HepG2 (cell line): ENCODE measurements around the gene GLCE. TPM values are rescaled to one million over a fixed set of nuclear protein-coding genes. Genes with fewer than 3 reads are reported as not detected.

Experiments
- ATAC-seq: fragments of 200-7000 bp; cut with Tn5 transposase; 3 replicates; pipeline ENCODE4 v1.9.1; 2020; ENCODE audit warnings: mild to moderate bottlenecking, moderate library complexity
- BruUV-seq: library from RNA; stranded (reverse); fragments of 400-500 nt; replicated peaks from 2 replicates; lab custom pipeline; 2021; lab: Mats Ljungman, UMichigan
- CTCF ChIA-PET: fragments of 300-600 bp; formaldehyde crosslinking; extraction: SDS; loops from one replicate; lab custom pipeline; 2021; ENCODE audit warnings: low total read pairs, inconsistent platforms, low intra/inter-chr PET ratio; lab: Yijun Ruan, JAX
- POLR2A ChIA-PET: fragments of 350-600 bp; sonication (Branson Sonifier 250); formaldehyde crosslinking; loops from one replicate; lab custom pipeline; 2020; ENCODE audit warnings: antibody characterized with exemption, inconsistent platforms; lab: Yijun Ruan, JAX
- DNase-seq: peaks from one replicate; pipeline ENCODE4 v3.0.0-alpha.2; 2015; ENCODE audit warnings: low spot score
- FAIRE-seq: peaks from 3 replicates; lab custom pipeline; 2011; peaks lifted over from hg19 to GRCh38; lab: Jason Lieb, UNC
- H2AFZ ChIP-seq: one replicate; pipeline ENCODE4 v1.6.1; 2011; ENCODE audit warnings: low read length, inconsistent platforms
- H3K27ac ChIP-seq: fragments of 300-600 bp; 3 replicates; pipeline ENCODE4 v1.8.0; 2011; ENCODE audit warnings: mixed run types, mild to moderate bottlenecking, mixed read lengths, low read length, inconsistent platforms; ENCODE audit not compliant: insufficient read depth; ENCODE audit errors: extremely low read length
- H3K27me3 ChIP-seq, 2 experiments: fragments of 200-600 bp in 1 of 2; 2 replicates in 1 of 2; 3 replicates in 1 of 2; pipeline versions ENCODE4 v1.6.0 to v1.8.0; 2011; ENCODE audit warnings: low read length in 2 of 2, mild to moderate bottlenecking in 2 of 2, moderate library complexity in 2 of 2, inconsistent platforms in 1 of 2; ENCODE audit not compliant: insufficient read depth in 2 of 2, control insufficient read depth in 1 of 2
- H3K36me3 ChIP-seq, 2 experiments: fragments of 200-600 bp in 1 of 2; replicated peaks in 1 of 2; 2 replicates in 1 of 2; 3 replicates in 1 of 2; pipeline versions ENCODE4 v1.5.1 to v1.8.0; 2011; ENCODE audit warnings: low read length in 2 of 2, inconsistent platforms in 1 of 2; ENCODE audit not compliant: insufficient read depth in 2 of 2, control insufficient read depth in 1 of 2
- H3K4me1 ChIP-seq: 2 replicates; pipeline ENCODE4 v1.5.1; 2012; ENCODE audit warnings: low read length, inconsistent platforms; ENCODE audit not compliant: insufficient read depth
- H3K4me2 ChIP-seq: 2 replicates; pipeline ENCODE4 v1.6.0; 2011; ENCODE audit warnings: low read depth, low read length, inconsistent platforms
- H3K4me3 ChIP-seq, 3 experiments: fragments of 200-600 bp in 1 of 3; sonication (generic), shearing (Covaris generic) in 1 of 3; replicated peaks in 1 of 3; 2 replicates each; pipeline ENCODE4 v1.5.1; 2011 to 2016; ENCODE audit warnings: low read length in 3 of 3, inconsistent platforms in 2 of 3, low read depth in 2 of 3, mild to moderate bottlenecking in 2 of 3, control low read depth in 1 of 3, mixed read lengths in 1 of 3; ENCODE audit not compliant: insufficient read depth in 1 of 3
- H3K79me2 ChIP-seq: one replicate; pipeline ENCODE4 v1.6.1; 2011; ENCODE audit warnings: low read length, inconsistent platforms; ENCODE audit not compliant: insufficient read depth
- H3K9ac ChIP-seq: 2 replicates; pipeline ENCODE4 v1.6.0; 2011; ENCODE audit warnings: mild to moderate bottlenecking, low read depth, low read length, inconsistent platforms; ENCODE audit not compliant: insufficient read depth
- H3K9me3 ChIP-seq: 2 replicates; pipeline ENCODE4 v1.5.1; 2012; ENCODE audit warnings: mild to moderate bottlenecking, low read length
- H4K20me1 ChIP-seq: 2 replicates; pipeline ENCODE4 v1.6.0; 2011; ENCODE audit warnings: inconsistent platforms, mild to moderate bottlenecking, low read length, moderate library complexity; ENCODE audit not compliant: insufficient read depth
- ATM ChIP-seq: fragments of 450-650 bp; IDR thresholded peaks from 2 replicates; pipeline ENCODE4 v1.7.1; 2017; ENCODE audit warnings: mild to moderate bottlenecking, borderline replicate concordance
- HDAC6 ChIP-seq: fragments of 200-600 bp; sonication (generic); IDR thresholded peaks from 2 replicates; pipeline ENCODE4 v1.7.0; 2017; ENCODE audit warnings: mild to moderate bottlenecking, antibody characterized with exemption, low read length, low read depth
- HNF4G ChIP-seq, 2 experiments: sonication (generic) in 1 of 2; formaldehyde crosslinking in 1 of 2; IDR thresholded peaks; 2 replicates each; pipeline versions ENCODE4 v1.4.0 to v1.6.1; 2011 to 2020; ENCODE audit warnings: borderline replicate concordance in 2 of 2, low read depth in 2 of 2, mild to moderate bottlenecking in 2 of 2, low read length in 1 of 2, missing genetic modification reagents in 1 of 2, moderate library complexity in 1 of 2
- HNRNPH1 ChIP-seq: fragments of 200-400 bp; formaldehyde crosslinking; optimal IDR thresholded peaks from 2 replicates; pipeline ENCODE3; 2017; ENCODE audit warnings: mild to moderate bottlenecking, low read depth, low read length
- ISL2 ChIP-seq: sonication (generic); formaldehyde crosslinking; IDR thresholded peaks from 2 replicates; pipeline ENCODE4 v1.5.0; 2020; ENCODE audit warnings: missing genetic modification reagents
- JUND ChIP-seq: sonication (generic); formaldehyde crosslinking; IDR thresholded peaks from 2 replicates; pipeline ENCODE4 v1.8.0; 2022; ENCODE audit warnings: mild to moderate bottlenecking, missing genetic modification reagents
- NFKBIZ ChIP-seq: IDR thresholded peaks from 2 replicates; pipeline ENCODE4 v1.6.1; 2018; ENCODE audit warnings: missing genetic modification reagents, missing compliant biosample characterization
- PHF20 ChIP-seq: sonication (generic); formaldehyde crosslinking; IDR thresholded peaks from 2 replicates; pipeline ENCODE4 v1.5.0; 2020; ENCODE audit warnings: mild to moderate bottlenecking, missing genetic modification reagents
- RXRA ChIP-seq: sonication (generic); formaldehyde crosslinking; IDR thresholded peaks from 2 replicates; pipeline ENCODE4 v1.5.1; 2020; ENCODE audit warnings: missing genetic modification reagents
- ZNF24 ChIP-seq: fragments of 450-650 bp; IDR thresholded peaks from 2 replicates; pipeline ENCODE4 v1.6.1; 2017; ENCODE audit warnings: antibody characterized with exemption, mild to moderate bottlenecking
- ZNF263 ChIP-seq: sonication (generic); formaldehyde crosslinking; IDR thresholded peaks from 2 replicates; pipeline ENCODE4 v1.4.0; 2020; ENCODE audit warnings: missing genetic modification reagents
- ZNF512B ChIP-seq: sonication (generic); formaldehyde crosslinking; IDR thresholded peaks from 2 replicates; pipeline ENCODE4 v1.5.1; 2020; ENCODE audit warnings: missing genetic modification reagents, mild to moderate bottlenecking, borderline replicate concordance
- ZNF572 ChIP-seq: sonication (generic); formaldehyde crosslinking; IDR thresholded peaks from 2 replicates; pipeline ENCODE4 v1.5.1; 2020; ENCODE audit warnings: mild to moderate bottlenecking, missing genetic modification reagents
- ZNF652 ChIP-seq: IDR thresholded peaks from 2 replicates; pipeline ENCODE4 v1.6.1; 2016; ENCODE audit warnings: low read depth, borderline replicate concordance
- ZNF704 ChIP-seq: sonication (generic); formaldehyde crosslinking; IDR thresholded peaks from 2 replicates; pipeline ENCODE4 v1.8.1; 2023; ENCODE audit warnings: mild to moderate bottlenecking, inconsistent platforms, moderate library complexity, missing genetic modification reagents, borderline replicate concordance
- WGBS: methylation state at CpG from one replicate; pipeline ENCODE4 v1.1.6; 2017; ENCODE audit warnings: low lambda C conversion rate; 5-methylcytosine and 5-hydroxymethylcytosine counted together
- in situ Hi-C: cut with HindIII; loops from 2 replicates; pipeline ENCODE4 v1.10.0; 2017; ENCODE audit warnings: low pct_unique_long_range_greater_than_20kb; ENCODE audit not compliant: extremely low pct_ligation_motif_present
- intact Hi-C: fragments of 100-400 bp; cut with micrococcal nuclease; formaldehyde crosslinking; loops from one replicate; pipeline ENCODE4 v1.10.0; 2022; ENCODE audit not compliant: unreplicated experiment
- polyA plus RNA-seq, 8 experiments: library from polyadenylated mRNA; depleted of rRNA in 3 of 8; stranded (reverse) in 7 of 8; unstranded in 1 of 8; fragments of >200 nt; fragmentation: Illumina TruSeq in 4 of 8; extraction: Trizol in 4 of 8; gene quantifications; 2 replicates each; pipeline versions ENCODE4 v1.2.1 to v1.2.3, GENCODE V29; 2011 to 2016; ENCODE audit warnings: low read depth in 4 of 8, missing spikeins in 1 of 8, mixed read lengths in 1 of 8; ENCODE audit not compliant: insufficient read depth in 1 of 8
- total RNA-seq, 5 experiments: library from RNA; depleted of rRNA; stranded (reverse); fragments of >200 nt; fragmentation: Illumina TruSeq; extraction: Trizol; gene quantifications; 2 replicates each; pipeline ENCODE4 v1.2.3, GENCODE V29; 2016; ENCODE audit warnings: low read depth in 1 of 5

Gene GLCE
- total and polyA plus RNA-seq, 2 of the 13 experiments (the other 11 are each of a cell fraction or from before 2014, with no cell fraction given), result 12.9 to 23.4 TPM

GRCh38 chr15:69275074-69275670 is 114.7 kb downstream of the GLCE start:
- H3K4me1 ChIP-seq, result peaks cover 26% of the 10 kb centered on the region
- BruUV-seq, result no TSS peak
- no peaks in the 10 kb centered on the region for H3K9me3 ChIP-seq
- ChIA-PET CTCF (no interaction called here), POLR2A (interaction anchor here (1.1 kb wide), 1 partner anchor 14 kb away, joined by 3 read pairs; no protein-coding TSS in a partner anchor)
- DNase-seq (no peak), ATAC-seq (no peak), FAIRE-seq (no peak)
- no peak overlapping the region for H3K27ac ChIP-seq
- H3K4me3 ChIP-seq, result no peak overlapping the region
- no peaks in the 10 kb centered on the region for H4K20me1 ChIP-seq
- 38% methylated on average over 4 of the region's 4 CpGs for WGBS
- no peak overlapping the region for H3K9ac ChIP-seq
- H3K27me3 ChIP-seq, result peaks cover 0 to 16% of the 10 kb centered on the region in 2 experiments; a peak in 2 of 5 replicates
- TF ChIP-seq ZNF572 (no peak), HDAC6 (no peak), ZNF704 (CRISPR knock-in tag) (no peak), ATM (no peak), PHF20 (CRISPR knock-in tag) (no peak), ZNF512B (CRISPR knock-in tag) (no peak), ZNF263 (CRISPR knock-in tag) (no peak), ZNF652 (CRISPR knock-in tag) (no peak), HNF4G (IDR thresholded peaks at IDR 0.05; ENCODE audit: borderline replicate concordance, low read depth, low read length) (no peak), HNF4G (CRISPR knock-in tag; IDR thresholded peaks at IDR 0.05; ENCODE audit: borderline replicate concordance, low read depth) (no peak), JUND (CRISPR knock-in tag) (no peak), ZNF24 (no peak), NFKBIZ (no peak), RXRA (CRISPR knock-in tag) (no peak), HNRNPH1 (no peak), ISL2 (CRISPR knock-in tag) (no peak)
- no peak overlapping the region for H2AFZ ChIP-seq
- in situ Hi-C loops, result no loop called here
- no peaks in the 10 kb centered on the region for H3K79me2 ChIP-seq
- H3K36me3 ChIP-seq, result no peaks in the 10 kb centered on the region
- intact Hi-C loops, result loop anchor here (1.0 kb wide), 1 partner anchor 29 kb away; no protein-coding TSS in a partner anchor
- H3K4me2 ChIP-seq, result no peak overlapping the region
